LNCAP (cell line): ENCODE data around the gene LCN1.
"Not testable (repeated sequence)": the region's sequence is repeated elsewhere in the genome, so short reads cannot be mapped to it uniquely, and the experiment has no call there.

Experiments used
- TF ChIP-seq, protein P1 (sequence below): fragments of 450-650 bp; IDR thresholded peaks from 2 replicates; pipeline ENCODE4 v1.5.1; 2017; ENCODE audit warnings: mild to moderate bottlenecking

The LCN1 gene

GRCh38 chr9:135544981-135545635 is 23.9 kb downstream of the LCN1 start:
- TF ChIP-seq, protein P1, sequence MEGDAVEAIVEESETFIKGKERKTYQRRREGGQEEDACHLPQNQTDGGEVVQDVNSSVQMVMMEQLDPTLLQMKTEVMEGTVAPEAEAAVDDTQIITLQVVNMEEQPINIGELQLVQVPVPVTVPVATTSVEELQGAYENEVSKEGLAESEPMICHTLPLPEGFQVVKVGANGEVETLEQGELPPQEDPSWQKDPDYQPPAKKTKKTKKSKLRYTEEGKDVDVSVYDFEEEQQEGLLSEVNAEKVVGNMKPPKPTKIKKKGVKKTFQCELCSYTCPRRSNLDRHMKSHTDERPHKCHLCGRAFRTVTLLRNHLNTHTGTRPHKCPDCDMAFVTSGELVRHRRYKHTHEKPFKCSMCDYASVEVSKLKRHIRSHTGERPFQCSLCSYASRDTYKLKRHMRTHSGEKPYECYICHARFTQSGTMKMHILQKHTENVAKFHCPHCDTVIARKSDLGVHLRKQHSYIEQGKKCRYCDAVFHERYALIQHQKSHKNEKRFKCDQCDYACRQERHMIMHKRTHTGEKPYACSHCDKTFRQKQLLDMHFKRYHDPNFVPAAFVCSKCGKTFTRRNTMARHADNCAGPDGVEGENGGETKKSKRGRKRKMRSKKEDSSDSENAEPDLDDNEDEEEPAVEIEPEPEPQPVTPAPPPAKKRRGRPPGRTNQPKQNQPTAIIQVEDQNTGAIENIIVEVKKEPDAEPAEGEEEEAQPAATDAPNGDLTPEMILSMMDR = no peak

DNA sequence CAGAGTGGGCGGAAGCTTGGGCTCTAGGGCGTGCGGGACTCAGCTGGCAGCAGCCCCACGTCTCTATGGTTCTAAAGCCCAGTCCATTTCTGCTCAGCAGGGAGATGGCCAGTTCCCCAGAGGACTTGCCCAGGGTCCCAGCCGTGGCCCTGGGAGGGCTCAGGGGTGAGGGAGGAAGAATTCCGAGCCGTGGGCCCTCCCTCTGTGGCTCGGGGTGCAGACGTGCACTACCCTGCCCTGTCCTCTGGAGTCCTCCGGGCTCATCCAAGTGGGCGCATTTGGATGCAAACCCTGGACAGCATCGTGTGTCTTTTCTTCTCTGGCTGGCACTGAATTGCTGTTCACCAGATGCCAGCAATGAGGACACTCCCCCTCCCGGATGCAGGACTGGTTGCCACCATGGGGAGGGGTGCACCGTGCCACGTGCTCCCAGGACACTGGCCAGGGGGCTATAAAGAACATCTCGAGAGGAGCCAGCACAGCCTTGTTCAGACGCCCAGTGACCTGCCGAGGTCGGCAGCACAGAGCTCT is 24.5 kb downstream of the LCN1 start, which contains the start of gene OBP2A:
Gene OBP2A, plus strand, starts transcription at position 481 of the 531 bp plus-strand sequence. CDS start 55 bp downstream, outside the sequence.
- TF ChIP-seq, protein P1 = not testable (repeated sequence)

- TF ChIP-seq, protein P1 = no peak
Measured at GRCh38 chr9:135547756-135548736, 26.8 kb downstream of the LCN1 start.

GRCh38 chr9:135550344-135550918 is 29.2 kb downstream of the LCN1 start:
- TF ChIP-seq, protein P1 = no peak

- TF ChIP-seq, protein P1 = no peak
Measured at GRCh38 chr9:135551031-135551430, 29.8 kb downstream of the LCN1 start.

GRCh38 chr9:135551456-135551855 is 30.2 kb downstream of the LCN1 start:
- TF ChIP-seq, protein P1 = no peak

GRCh38 chr9:135552021-135552697 is 30.9 kb downstream of the LCN1 start:
- TF ChIP-seq, protein P1 = no peak
